Esophagus muscularis mucosa (tissue), 4 donors: ENCODE data around the gene BDKRB2. TPM values are rescaled to one million over a fixed set of nuclear protein-coding genes. Genes with fewer than 3 reads are reported as not detected.
A peak's percentile ranks its signal among the peaks of the same experiment; 100 is the strongest.

Source experiments
- DNase-seq: peaks from one replicate; pipeline ENCODE4 v3.0.0-alpha.2; 2017; ENCODE audit errors: extremely low spot score
- H3K27ac ChIP-seq, 4 donors: fragments of 200-600 bp; sonication (generic); replicated peaks in 1 of 4; 1 replicate in 3 of 4; 2 replicates in 1 of 4; pipeline ENCODE4 v1.5.1; 2016 to 2019; ENCODE audit warnings: mild to moderate bottlenecking in 1 of 4
- H3K27me3 ChIP-seq, 4 donors: fragments of 200-600 bp; sonication (generic); one replicate each; pipeline versions ENCODE4 v1.5.1 to v1.6.0; 2016 to 2019
- H3K36me3 ChIP-seq, 4 donors: fragments of 200-600 bp; sonication (generic); one replicate each; pipeline ENCODE4 v1.5.1; 2016 to 2019
- H3K4me1 ChIP-seq, 4 donors: fragments of 200-600 bp; sonication (generic); one replicate each; pipeline ENCODE4 v1.5.1; 2016 to 2019
- H3K4me3 ChIP-seq, 4 donors: fragments of 200-600 bp; sonication (generic); 1 replicate in 2 of 4; 2 replicates in 2 of 4; pipeline ENCODE4 v1.5.1; 2016 to 2019; ENCODE audit warnings: mild to moderate bottlenecking in 4 of 4, moderate library complexity in 1 of 4
- H3K9me3 ChIP-seq, 4 donors: fragments of 200-600 bp; sonication (generic); 1 replicate in 3 of 4; 2 replicates in 1 of 4; pipeline ENCODE4 v1.5.1; 2016 to 2019
- CTCF ChIP-seq, 3 experiments: fragments of 200-600 bp in 2 of 3; fragments of 450-650 bp in 1 of 3; sonication (generic) in 2 of 3; IDR thresholded peaks; one replicate each; pipeline ENCODE4 v1.5.1; 2017 to 2019; ENCODE audit warnings: antibody characterized with exemption in 3 of 3, mild to moderate bottlenecking in 2 of 3, moderate library complexity in 1 of 3
- EP300 ChIP-seq: sonication (generic); formaldehyde crosslinking; IDR thresholded peaks from one replicate; pipeline ENCODE4 v1.6.1; 2017; ENCODE audit warnings: antibody characterized with exemption
- POLR2A ChIP-seq: fragments of 450-650 bp; IDR thresholded peaks from one replicate; pipeline ENCODE4 v1.6.1; 2017; ENCODE audit warnings: antibody characterized with exemption, moderate library complexity, mild to moderate bottlenecking, low read depth
- POLR2AphosphoS5 ChIP-seq, 2 donors: sonication (generic); formaldehyde crosslinking; IDR thresholded peaks; one replicate each; pipeline ENCODE4 v1.6.1; 2017; ENCODE audit warnings: antibody characterized with exemption in 2 of 2
- WGBS: methylation state at CpG from one replicate; pipeline ENCODE4 v1.1.5; 2018; 5-methylcytosine and 5-hydroxymethylcytosine counted together
- intact Hi-C: fragments of 100-400 bp; cut with DNase I; formaldehyde crosslinking; loops from one replicate; pipeline ENCODE4 v1.15.1; 2023
- total RNA-seq, 4 donors: library from RNA; depleted of rRNA; stranded (reverse); fragments of >200 nt; gene quantifications; one replicate each; pipeline versions ENCODE4 v1.1.0 to v1.2.1, GENCODE V29; 2016

The BDKRB2 gene
- total RNA-seq = 10 to 100 TPM in 2 of 4 donors, 1 to 10 TPM in 2; 5.8 to 16.1 (median 10.0) TPM

DNA sequence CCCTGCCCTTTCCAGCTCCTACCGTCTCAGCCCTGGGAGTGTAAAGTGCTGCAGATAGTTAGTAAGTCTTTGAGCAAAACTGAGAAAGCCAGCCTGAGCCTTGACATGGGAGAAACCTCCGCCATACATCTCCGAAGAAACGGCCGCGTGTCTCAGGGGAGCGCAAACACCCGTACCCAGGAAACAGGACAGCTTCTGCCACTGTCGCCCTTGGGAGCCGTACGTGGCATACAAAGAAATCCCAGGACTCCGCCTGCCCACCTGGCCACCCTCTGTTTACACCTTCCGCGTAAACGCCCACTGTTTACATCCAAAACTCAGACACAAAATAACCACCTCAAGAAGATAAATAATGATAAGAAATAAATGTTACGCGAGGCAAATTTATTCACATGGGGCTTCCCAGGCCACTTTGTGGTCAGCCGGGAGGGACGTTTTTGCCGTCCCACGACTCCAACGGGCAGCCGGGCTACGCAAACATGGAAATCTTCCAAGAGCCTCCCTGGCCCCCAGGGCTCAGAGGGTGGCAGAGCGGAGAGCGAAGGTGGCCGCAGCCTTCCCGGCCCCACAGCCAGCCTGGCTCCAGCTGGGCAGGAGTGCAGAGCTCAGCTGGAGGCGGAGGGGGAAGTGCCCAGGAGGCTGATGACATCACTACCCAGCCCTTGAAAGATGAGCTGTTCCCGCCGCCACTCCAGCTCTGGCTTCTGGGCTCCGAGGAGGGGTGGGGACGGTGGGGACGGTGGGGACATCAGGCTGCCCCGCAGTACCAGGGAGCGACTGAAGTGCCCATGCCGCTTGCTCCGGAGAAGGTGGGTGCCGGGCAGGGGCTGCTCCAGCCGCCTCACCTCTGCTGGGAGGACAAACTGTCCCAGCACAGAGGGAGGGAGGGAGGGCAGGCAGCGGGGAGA, at the start of gene BDKRB2:
TSS of gene BDKRB2 (plus strand) at position 689 of the 908 bp plus-strand sequence. CDS start 32,269 bp downstream, outside the sequence.
- Histone ChIP-seq H3K27me3 (no peaks in the 10 kb centered on the region), H3K27ac (peak within 1 kb of the TSS; percentile 78 to 85 (median 78)), H3K9me3 (no peaks in the 10 kb centered on the region), H3K36me3 (no peaks in the 10 kb centered on the region), H3K4me3 (peak within 1 kb of the TSS; percentile 53 to 68 (median 58)), H3K4me1 (peaks cover 14 to 51% (median 37%) of the 10 kb centered on the region in 4 donors)
- no peak for DNase-seq
- 13% methylated on average over 37 of the region's 41 CpGs for WGBS
- intact Hi-C loops = loop anchor here (10.0 kb wide), 1 partner anchor 100 kb away; no protein-coding TSS in a partner anchor
- TF ChIP-seq EP300 (no peak), POLR2A (peak; percentile 68), POLR2AphosphoS5 (IDR thresholded peaks at IDR 0.05) (peak; percentile 90 to 97)

- TF ChIP-seq POLR2AphosphoS5 (IDR thresholded peaks at IDR 0.05) (no peak), CTCF (IDR thresholded peaks at IDR 0.05) (no peak), POLR2A (no peak), EP300 (no peak)
- WGBS = 98% methylated on average over 2 of the region's 2 CpGs
- intact Hi-C loops = no loop called here
- Histone ChIP-seq H3K9me3 (no peaks in the 10 kb centered on the region), H3K27ac (no peak overlapping the region), H3K4me3 (no peak overlapping the region), H3K36me3 (no peaks in the 10 kb centered on the region), H3K4me1 (no peaks in the 10 kb centered on the region), H3K27me3 (no peaks in the 10 kb centered on the region)
- no peak for DNase-seq
Measured at GRCh38 chr14:96154900-96155299, 49.7 kb upstream of the BDKRB2 start.

- DNase-seq = peak; percentile 70
- Histone ChIP-seq H3K36me3 (no peaks in the 10 kb centered on the region), H3K4me3 (no peak overlapping the region), H3K27me3 (no peaks in the 10 kb centered on the region), H3K27ac (no peak overlapping the region), H3K4me1 (no peaks in the 10 kb centered on the region), H3K9me3 (no peaks in the 10 kb centered on the region)
- TF ChIP-seq POLR2AphosphoS5 (IDR thresholded peaks at IDR 0.05) (no peak), CTCF (IDR thresholded peaks at IDR 0.05) (no peak), POLR2A (no peak), EP300 (no peak)
- intact Hi-C loops = no loop called here
- 85% methylated on average over 7 of the region's 7 CpGs for WGBS
Measured at GRCh38 chr14:96156804-96157760, 47.6 kb upstream of the BDKRB2 start.

DNA sequence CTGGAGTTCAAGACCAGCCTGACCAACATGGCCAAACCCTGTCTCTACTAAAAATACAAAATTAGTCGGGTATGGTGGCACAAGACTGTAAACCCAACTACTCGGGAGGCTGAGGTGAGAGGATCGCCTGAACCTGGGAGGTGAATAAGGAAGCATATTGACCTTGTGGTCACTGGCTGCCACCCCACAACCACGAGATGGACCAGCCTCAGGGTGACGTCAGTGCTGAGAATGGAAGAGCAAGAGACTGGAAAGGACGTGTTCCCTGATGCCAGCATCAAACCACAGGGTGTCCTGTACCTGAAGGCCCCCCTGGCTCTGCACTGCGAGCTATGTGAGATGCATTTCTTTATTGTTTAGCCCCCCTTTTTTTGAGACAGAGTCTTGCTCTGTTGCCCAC, 45.9 kb upstream of the BDKRB2 start:
- Histone ChIP-seq H3K27ac (no peak overlapping the region), H3K4me1 (no peaks in the 10 kb centered on the region), H3K4me3 (no peak overlapping the region), H3K9me3 (no peaks in the 10 kb centered on the region), H3K27me3 (no peaks in the 10 kb centered on the region), H3K36me3 (no peaks in the 10 kb centered on the region)
- no peak for DNase-seq
- TF ChIP-seq CTCF (IDR thresholded peaks at IDR 0.05) (no peak), EP300 (no peak), POLR2A (no peak), POLR2AphosphoS5 (IDR thresholded peaks at IDR 0.05) (no peak)
- intact Hi-C loops = no loop called here
- 85% methylated on average over 7 of the region's 7 CpGs for WGBS
